A673 (cell line): ENCODE measurements around the gene SPTBN4.

ENCODE experiments used
- EZH2 ChIP-seq: fragments of 200-600 bp; sonication (generic); IDR thresholded peaks from 2 replicates; pipeline ENCODE4 v1.6.1; 2017; ENCODE audit warnings: borderline replicate concordance, low read depth, mild to moderate bottlenecking, mixed read lengths, antibody characterized with exemption, low read length; ENCODE audit not compliant: poor library complexity, severe bottlenecking
- TF ChIP-seq, protein P1 (sequence below): fragments of 300-800, 200-600 bp; sonication (generic); conservative IDR thresholded peaks from 2 replicates; pipeline ENCODE4 v1.5.1; 2017; ENCODE audit warnings: low read depth, mild to moderate bottlenecking, antibody characterized with exemption, low read length, moderate library complexity, mixed read lengths

DNA sequence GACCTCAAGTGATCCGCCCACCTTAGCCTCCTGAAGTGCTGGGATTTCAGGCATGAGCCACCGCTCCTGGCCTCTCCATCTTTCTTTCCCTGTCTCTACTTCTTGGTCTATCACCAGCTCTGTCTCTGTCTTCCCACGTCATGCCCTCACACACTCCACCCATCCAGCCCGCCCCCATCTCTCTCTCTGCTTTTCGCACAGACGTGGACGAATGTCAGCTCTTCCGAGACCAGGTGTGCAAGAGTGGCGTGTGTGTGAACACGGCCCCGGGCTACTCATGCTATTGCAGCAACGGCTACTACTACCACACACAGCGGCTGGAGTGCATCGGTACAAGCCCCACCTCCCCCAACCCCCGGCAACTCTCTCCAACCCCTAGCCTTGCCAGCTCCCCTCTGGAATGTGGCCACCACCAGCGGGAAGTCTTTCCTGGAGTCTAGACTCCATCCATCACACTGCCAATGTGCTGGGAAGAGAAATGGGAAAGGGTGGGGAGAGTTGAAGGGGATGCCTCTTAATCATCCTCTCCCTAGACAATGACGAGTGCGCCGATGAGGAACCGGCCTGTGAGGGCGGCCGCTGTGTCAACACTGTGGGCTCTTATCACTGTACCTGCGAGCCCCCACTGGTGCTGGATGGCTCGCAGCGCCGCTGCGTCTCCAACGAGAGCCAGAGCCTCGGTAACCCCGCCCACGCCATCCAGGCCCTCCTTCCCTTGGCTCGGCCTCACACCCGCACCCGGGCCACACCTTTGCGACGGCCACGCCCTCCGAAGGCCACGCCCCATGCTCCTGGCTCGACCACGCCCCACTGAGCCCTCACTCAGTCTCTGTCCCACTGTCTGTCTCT is 156.8 kb downstream of the SPTBN4 start:
- TF ChIP-seq, protein P1, sequence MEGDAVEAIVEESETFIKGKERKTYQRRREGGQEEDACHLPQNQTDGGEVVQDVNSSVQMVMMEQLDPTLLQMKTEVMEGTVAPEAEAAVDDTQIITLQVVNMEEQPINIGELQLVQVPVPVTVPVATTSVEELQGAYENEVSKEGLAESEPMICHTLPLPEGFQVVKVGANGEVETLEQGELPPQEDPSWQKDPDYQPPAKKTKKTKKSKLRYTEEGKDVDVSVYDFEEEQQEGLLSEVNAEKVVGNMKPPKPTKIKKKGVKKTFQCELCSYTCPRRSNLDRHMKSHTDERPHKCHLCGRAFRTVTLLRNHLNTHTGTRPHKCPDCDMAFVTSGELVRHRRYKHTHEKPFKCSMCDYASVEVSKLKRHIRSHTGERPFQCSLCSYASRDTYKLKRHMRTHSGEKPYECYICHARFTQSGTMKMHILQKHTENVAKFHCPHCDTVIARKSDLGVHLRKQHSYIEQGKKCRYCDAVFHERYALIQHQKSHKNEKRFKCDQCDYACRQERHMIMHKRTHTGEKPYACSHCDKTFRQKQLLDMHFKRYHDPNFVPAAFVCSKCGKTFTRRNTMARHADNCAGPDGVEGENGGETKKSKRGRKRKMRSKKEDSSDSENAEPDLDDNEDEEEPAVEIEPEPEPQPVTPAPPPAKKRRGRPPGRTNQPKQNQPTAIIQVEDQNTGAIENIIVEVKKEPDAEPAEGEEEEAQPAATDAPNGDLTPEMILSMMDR = no peak
- TF ChIP-seq EZH2 = no peak
